Neural progenitor cell (in vitro differentiated cells): ENCODE results near the gene SLC39A13.

Experiments used
- EZH2 ChIP-seq: fragments of 200-600 bp; sonication (generic); IDR thresholded peaks from 2 replicates; pipeline ENCODE4 v1.6.1; 2017; ENCODE audit warnings: antibody characterized with exemption, mild to moderate bottlenecking, moderate library complexity
- EZH2phosphoT487 ChIP-seq: fragments of 200-600 bp; sonication (generic); IDR thresholded peaks from 2 replicates; pipeline ENCODE4 v1.6.1; 2017; ENCODE audit warnings: antibody characterized with exemption
- TF ChIP-seq, protein P1 (sequence below): fragments of 200-600 bp; sonication (generic); IDR thresholded peaks from 2 replicates; pipeline ENCODE4 v1.5.1; 2017; ENCODE audit warnings: antibody characterized with exemption, mild to moderate bottlenecking

- TF ChIP-seq, protein P1, sequence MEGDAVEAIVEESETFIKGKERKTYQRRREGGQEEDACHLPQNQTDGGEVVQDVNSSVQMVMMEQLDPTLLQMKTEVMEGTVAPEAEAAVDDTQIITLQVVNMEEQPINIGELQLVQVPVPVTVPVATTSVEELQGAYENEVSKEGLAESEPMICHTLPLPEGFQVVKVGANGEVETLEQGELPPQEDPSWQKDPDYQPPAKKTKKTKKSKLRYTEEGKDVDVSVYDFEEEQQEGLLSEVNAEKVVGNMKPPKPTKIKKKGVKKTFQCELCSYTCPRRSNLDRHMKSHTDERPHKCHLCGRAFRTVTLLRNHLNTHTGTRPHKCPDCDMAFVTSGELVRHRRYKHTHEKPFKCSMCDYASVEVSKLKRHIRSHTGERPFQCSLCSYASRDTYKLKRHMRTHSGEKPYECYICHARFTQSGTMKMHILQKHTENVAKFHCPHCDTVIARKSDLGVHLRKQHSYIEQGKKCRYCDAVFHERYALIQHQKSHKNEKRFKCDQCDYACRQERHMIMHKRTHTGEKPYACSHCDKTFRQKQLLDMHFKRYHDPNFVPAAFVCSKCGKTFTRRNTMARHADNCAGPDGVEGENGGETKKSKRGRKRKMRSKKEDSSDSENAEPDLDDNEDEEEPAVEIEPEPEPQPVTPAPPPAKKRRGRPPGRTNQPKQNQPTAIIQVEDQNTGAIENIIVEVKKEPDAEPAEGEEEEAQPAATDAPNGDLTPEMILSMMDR = no peak
- TF ChIP-seq EZH2phosphoT487 (no peak), EZH2 (no peak)
These were observed 9.8 kb upstream of the SLC39A13 start for GRCh38 chr11:47398551-47398950.
